Mammary epithelial cell (primary cell): ENCODE data around the gene LGALS14.

Experiments
- EZH2 ChIP-seq: IDR thresholded peaks from 2 replicates; pipeline ENCODE4 v1.6.1; 2012; ENCODE audit warnings: low read length, inconsistent platforms, borderline replicate concordance
- TF ChIP-seq, protein P1 (sequence below), 2 donors: IDR thresholded peaks in 1 of 2; conservative IDR thresholded peaks in 1 of 2; 2 replicates each; pipeline ENCODE4 v1.5.1; 2011 to 2012; ENCODE audit warnings: inconsistent platforms in 2 of 2, low read length in 2 of 2, mild to moderate bottlenecking in 2 of 2, control low read depth in 1 of 2, low read depth in 1 of 2; ENCODE audit not compliant: insufficient read depth in 1 of 2; ENCODE audit errors: extremely low read depth in 1 of 2

DNA sequence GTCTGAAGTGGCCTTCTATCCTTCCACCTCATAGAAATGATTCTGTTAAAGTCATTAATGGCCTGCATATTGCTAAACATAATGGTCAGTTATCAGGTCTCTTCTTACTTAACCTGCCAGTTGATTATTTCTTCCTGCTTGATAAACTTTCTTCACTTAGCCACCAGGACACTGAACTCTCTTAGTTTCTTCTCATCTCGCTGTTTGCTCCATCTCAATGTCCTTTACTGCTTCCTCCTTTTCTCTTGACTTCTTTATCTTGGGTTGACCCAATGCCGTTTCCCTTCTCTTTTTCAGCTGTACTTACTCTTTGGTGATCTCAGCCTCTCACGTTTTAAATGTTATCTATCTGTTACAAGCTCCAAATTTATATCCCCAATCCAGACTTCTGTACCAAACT lies 50.7 kb downstream of the LGALS14 start:
- TF ChIP-seq, protein P1, sequence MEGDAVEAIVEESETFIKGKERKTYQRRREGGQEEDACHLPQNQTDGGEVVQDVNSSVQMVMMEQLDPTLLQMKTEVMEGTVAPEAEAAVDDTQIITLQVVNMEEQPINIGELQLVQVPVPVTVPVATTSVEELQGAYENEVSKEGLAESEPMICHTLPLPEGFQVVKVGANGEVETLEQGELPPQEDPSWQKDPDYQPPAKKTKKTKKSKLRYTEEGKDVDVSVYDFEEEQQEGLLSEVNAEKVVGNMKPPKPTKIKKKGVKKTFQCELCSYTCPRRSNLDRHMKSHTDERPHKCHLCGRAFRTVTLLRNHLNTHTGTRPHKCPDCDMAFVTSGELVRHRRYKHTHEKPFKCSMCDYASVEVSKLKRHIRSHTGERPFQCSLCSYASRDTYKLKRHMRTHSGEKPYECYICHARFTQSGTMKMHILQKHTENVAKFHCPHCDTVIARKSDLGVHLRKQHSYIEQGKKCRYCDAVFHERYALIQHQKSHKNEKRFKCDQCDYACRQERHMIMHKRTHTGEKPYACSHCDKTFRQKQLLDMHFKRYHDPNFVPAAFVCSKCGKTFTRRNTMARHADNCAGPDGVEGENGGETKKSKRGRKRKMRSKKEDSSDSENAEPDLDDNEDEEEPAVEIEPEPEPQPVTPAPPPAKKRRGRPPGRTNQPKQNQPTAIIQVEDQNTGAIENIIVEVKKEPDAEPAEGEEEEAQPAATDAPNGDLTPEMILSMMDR (conservative IDR thresholded peaks at IDR 0.05 in 1 of 2, IDR thresholded peaks at IDR 0.05 in 1 of 2; ENCODE audit: extremely low read depth in 1 of 2, insufficient read depth in 1 of 2, low read depth in 1 of 2, low read length in 2 of 2): no peak
- TF ChIP-seq EZH2: no peak
